ENCODE data around the gene DHCR24. TPM values are rescaled to one million over a fixed set of nuclear protein-coding genes. Genes with fewer than 3 reads are reported as not detected.

The DHCR24 gene
- total RNA-seq, 1 donor from 2014 or later = 128 TPM

DNA sequence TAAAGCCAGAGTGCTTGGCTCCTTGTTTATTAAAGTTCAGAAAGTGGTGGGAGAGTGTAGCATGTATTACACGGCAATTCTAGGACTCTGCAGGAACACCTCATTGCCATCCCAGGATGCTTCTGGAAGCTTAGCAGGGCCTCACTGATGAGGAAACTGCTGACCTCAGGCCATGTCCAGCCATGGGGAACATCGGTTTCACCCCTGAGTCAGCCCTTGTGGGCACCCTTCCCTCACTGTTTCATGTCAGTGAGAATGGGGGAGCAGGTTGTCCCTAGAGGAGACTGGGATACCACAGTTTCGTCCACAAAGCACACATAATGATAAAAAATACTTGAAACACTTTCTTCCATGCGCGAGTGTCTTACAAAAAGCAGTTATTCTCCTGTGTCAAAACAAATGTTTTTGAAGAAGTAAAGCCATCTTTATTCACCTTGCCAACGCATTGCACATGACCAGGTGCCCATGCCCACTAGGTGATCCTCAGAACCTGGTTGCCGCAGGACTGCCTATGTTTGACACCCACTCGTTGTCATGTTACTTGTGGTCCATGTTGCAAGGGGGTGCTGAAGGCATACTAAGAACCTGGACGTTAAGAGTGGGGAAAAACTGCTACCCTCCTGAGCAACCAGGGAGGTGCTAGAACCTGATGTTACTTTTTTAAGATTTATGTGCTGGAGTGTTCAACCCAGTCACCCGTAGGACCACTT lies 44.6 kb downstream of the DHCR24 start:
- Histone ChIP-seq H3K27me3 (ENCODE audit: control insufficient read depth, insufficient read depth, low read length) (no peaks in the 10 kb centered on the region), H3K4me3 (ENCODE audit: low read depth, low read length) (no peak overlapping the region), H3K36me3 (ENCODE audit: control insufficient read depth, insufficient read depth, low read length) (no peaks in the 10 kb centered on the region)
- DNase-seq (ENCODE audit: low read depth) = no peak
- TF ChIP-seq, protein P1, sequence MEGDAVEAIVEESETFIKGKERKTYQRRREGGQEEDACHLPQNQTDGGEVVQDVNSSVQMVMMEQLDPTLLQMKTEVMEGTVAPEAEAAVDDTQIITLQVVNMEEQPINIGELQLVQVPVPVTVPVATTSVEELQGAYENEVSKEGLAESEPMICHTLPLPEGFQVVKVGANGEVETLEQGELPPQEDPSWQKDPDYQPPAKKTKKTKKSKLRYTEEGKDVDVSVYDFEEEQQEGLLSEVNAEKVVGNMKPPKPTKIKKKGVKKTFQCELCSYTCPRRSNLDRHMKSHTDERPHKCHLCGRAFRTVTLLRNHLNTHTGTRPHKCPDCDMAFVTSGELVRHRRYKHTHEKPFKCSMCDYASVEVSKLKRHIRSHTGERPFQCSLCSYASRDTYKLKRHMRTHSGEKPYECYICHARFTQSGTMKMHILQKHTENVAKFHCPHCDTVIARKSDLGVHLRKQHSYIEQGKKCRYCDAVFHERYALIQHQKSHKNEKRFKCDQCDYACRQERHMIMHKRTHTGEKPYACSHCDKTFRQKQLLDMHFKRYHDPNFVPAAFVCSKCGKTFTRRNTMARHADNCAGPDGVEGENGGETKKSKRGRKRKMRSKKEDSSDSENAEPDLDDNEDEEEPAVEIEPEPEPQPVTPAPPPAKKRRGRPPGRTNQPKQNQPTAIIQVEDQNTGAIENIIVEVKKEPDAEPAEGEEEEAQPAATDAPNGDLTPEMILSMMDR (IDR thresholded peaks at IDR 0.05; ENCODE audit: insufficient read depth, low read length, poor library complexity, severe bottlenecking) = no peak

DNA sequence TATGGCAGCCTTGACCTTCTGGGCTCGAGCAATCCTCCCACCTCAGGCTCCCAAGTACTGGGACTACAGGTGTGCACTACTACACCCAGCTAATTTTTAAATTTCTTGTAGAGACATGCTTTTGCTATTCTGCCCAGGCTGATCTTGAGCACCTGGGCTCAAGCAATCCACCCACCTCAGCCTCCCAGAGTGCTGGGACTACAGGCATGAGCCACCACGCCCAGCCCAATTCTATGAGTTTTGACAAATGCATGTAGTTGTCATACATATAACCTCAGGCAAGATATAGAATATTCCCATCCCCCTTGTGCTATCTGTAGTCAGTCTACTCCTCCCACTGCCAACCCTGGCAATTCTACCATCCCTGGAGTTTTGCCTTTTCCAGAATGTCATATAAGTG lies 47.2 kb downstream of the DHCR24 start:
- Histone ChIP-seq H3K4me3 (ENCODE audit: low read depth, low read length) (no peak overlapping the region), H3K36me3 (ENCODE audit: control insufficient read depth, insufficient read depth, low read length) (no peaks in the 10 kb centered on the region), H3K27me3 (ENCODE audit: control insufficient read depth, insufficient read depth, low read length) (peaks cover 3% of the 10 kb centered on the region)
- no peak for DNase-seq (ENCODE audit: low read depth)
- TF ChIP-seq, protein P1 (IDR thresholded peaks at IDR 0.05; ENCODE audit: insufficient read depth, low read length, poor library complexity, severe bottlenecking) = no peak

DNA sequence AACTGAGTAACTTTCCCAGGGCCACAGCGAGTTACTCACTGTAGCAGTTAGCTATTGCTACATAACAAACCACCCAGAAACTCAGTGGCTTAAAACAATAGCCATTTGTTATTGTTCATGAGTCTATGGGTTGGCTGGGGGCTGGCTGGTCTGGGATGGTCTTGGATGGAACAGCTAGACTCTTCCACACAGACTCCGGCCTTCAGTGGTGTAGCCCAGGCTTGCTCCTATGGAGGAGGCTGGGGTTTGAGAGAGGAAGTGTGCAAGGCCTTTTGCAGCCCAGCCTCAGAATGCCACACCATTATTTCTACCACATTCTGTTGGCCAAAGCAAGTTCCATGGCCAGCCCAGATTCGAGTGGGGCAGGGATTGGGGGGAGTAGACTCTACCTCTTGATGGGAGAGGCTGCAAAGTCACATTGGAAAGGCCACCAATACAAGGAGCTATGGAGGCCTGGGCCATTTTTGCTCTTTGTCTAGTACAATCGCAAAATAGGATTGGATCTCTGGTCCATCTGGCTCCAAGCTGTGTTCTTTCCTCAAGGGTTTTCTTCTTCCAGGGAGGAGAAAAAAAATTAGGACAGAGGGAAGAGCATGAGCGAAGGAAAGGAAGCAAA lies 48.3 kb downstream of the DHCR24 start:
- Histone ChIP-seq H3K27me3 (ENCODE audit: control insufficient read depth, insufficient read depth, low read length) (peaks cover 3% of the 10 kb centered on the region), H3K36me3 (ENCODE audit: control insufficient read depth, insufficient read depth, low read length) (no peaks in the 10 kb centered on the region), H3K4me3 (ENCODE audit: low read depth, low read length) (no peak overlapping the region)
- TF ChIP-seq, protein P1 (IDR thresholded peaks at IDR 0.05; ENCODE audit: insufficient read depth, low read length, poor library complexity, severe bottlenecking) = no peak
- DNase-seq (ENCODE audit: low read depth) = no peak

GRCh38 chr1:54837002-54837853 lies 49.8 kb downstream of the DHCR24 start:
- H3K27me3 ChIP-seq (ENCODE audit: control insufficient read depth, insufficient read depth, low read length) = peaks cover 3% of the 10 kb centered on the region
- TF ChIP-seq, protein P1 (IDR thresholded peaks at IDR 0.05; ENCODE audit: insufficient read depth, low read length, poor library complexity, severe bottlenecking) = no peak
- no peaks in the 10 kb centered on the region for H3K36me3 ChIP-seq (ENCODE audit: control insufficient read depth, insufficient read depth, low read length)
- H3K4me3 ChIP-seq (ENCODE audit: low read depth, low read length) = no peak overlapping the region
- DNase-seq (ENCODE audit: low read depth) = no peak

GRCh38 chr1:54836594-54836993 lies 50.4 kb downstream of the DHCR24 start:
- Histone ChIP-seq H3K36me3 (ENCODE audit: control insufficient read depth, insufficient read depth, low read length) (no peaks in the 10 kb centered on the region), H3K27me3 (ENCODE audit: control insufficient read depth, insufficient read depth, low read length) (peaks cover 3% of the 10 kb centered on the region), H3K4me3 (ENCODE audit: low read depth, low read length) (no peak overlapping the region)
- DNase-seq (ENCODE audit: low read depth) = no peak
- TF ChIP-seq, protein P1 (IDR thresholded peaks at IDR 0.05; ENCODE audit: insufficient read depth, low read length, poor library complexity, severe bottlenecking) = no peak
